GM18505 (cell line): ENCODE data around the gene SLC34A1.
"Not testable (repeated sequence)": the region's sequence is repeated elsewhere in the genome, so short reads cannot be mapped to it uniquely, and the experiment has no call there.

Source experiments
- ATAC-seq: cut with Tn5 transposase; IDR thresholded peaks from one replicate; pipeline ENCODE4 v1.9.1; 2021; ENCODE audit not compliant: unreplicated experiment
- POLR2A ChIP-seq: IDR thresholded peaks from 4 replicates; pipeline ENCODE4 v1.6.1; 2011; ENCODE audit warnings: borderline replicate concordance; ENCODE audit not compliant: insufficient read depth, insufficient read length; ENCODE audit errors: extremely low read depth

SLC34A1 gene

DNA sequence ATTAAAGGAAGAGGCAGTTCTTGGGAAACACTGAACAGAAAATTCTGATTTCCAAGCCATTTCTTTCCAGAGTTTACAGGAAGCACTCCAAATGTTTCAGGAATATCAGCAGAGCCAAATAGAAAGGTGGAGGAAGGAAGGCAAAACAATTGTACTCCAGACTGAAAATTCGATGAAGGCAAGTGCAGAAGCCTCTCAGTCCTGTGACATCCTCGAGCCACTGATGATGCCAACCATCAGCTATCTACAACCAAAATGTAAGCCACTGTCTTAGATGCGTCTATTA, 34.9 kb upstream of the SLC34A1 start:
- no peak for TF ChIP-seq POLR2A
- no peak for ATAC-seq

DNA sequence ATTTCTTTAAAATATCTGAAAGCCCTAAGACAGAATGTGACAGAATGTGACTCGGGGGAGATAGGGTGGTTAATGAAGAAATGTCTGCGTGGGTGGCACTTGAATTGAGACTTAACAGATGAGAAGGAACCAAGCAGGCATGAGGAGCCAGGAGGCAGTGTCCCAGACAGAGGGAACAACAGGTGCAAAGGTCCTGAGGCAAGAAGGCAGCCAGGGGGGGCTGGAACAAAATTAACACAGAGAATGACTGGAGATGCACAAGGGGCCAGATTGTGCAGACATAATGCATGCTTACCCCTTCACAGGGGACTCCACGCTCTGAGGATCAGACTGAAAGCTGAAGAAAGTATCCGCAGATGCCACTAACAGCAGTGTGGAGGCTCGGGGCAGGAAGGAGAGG, 34.5 kb upstream of the SLC34A1 start:
- TF ChIP-seq POLR2A: no peak
- no peak for ATAC-seq

DNA sequence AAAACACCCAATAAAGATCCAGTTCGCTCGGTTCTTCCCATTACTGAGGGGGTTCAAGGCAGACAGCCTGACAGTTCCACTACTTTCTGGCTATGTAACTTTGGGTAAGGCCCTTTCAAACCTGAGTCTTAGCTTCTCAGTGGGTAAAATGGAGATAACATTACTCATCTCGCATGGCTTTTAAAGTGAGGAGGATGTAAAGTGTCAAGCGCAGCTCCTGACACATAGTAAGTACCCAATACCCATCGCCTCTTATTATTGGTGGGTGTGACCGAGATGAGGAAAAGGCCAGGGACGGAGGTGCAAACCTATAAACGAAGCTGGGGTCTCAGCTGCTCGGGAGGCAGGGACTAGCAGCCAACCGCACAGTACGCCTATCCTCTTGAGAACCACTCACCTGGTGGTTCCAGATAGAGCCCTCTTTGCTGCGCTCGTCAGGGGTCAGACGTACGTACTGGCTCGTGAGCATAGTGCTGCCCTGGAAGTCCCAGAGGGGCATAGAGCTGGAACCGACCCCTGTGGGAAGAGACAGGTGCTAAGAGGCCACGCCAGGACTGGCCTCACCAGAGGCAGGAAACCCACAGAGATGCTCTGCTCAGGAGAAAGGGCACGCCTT, 33.4 kb upstream of the SLC34A1 start:
- no peak for TF ChIP-seq POLR2A
- peak; percentile 2 for ATAC-seq

DNA sequence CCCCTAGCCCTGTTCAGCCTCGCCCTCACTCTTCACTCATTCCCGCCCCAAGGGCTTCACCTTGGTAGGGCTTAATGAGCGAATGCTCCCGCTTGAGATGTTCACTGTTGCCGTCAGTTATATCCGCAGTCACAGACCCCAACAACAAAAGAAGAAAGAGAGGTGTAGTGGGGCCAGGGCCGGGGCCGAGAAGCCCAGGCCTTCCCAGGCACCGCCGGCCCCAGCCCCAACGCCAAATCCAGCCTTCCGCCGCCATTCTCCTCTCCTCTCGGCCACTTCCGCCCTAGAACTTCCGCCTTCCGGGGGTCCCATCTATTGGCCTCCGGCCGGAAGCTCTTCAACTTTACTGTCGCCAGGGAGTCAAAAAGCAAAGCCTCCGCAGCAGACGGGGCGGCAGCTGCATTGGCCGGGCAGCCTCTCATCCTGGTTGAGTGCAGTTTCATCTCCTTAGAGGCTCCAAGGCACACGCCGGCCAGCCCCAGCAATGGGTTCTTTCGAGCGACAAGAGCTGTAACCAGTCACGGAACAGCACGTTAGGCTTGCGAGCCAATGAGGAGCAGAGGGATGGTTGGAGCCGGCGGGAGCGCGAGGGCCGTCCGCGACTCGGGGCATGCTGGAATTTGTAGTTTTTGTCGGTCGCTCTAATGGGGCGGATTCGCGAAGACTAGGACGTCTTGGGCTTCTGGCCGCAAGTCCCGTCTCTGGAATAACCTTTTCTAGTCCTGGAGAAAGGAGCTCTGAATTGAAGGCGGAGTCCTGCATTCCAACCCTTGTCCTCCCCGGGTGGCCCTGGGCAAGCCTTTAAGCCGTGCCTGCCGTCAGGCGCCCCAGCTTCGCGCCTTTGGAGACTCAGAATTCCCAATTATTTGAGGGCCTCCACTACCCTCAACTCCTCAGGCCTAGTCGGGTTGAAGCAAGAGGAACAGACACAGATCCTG, 32.6 kb upstream of the SLC34A1 start, which contains the start of gene LMAN2:
LMAN2 (minus strand) TSS at position 277 of the 938 bp plus-strand sequence; CDS start at position 256, 21 bp downstream.
- ATAC-seq: peak; percentile 93
- TF ChIP-seq POLR2A: peak; percentile 91

DNA sequence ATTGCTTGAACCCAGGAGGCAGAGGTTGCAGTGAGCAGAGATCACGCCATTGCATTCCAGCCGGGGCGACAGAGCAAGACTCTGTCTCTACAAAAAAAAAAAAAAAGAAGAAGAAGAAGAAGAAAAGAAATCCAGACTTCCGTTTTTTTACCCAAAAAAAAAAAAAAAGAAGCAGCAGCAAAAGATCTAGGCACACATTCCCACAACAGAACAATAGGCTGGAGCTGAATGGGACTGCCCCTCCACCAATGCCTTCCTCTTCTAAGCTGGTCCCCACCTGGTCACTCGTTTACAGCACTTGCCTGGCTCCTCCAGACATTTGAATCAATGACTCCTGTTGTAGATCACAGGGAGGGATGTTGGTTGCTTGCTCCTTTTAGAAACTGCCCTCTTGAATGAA, 31.1 kb upstream of the SLC34A1 start:
- ATAC-seq: no peak
- TF ChIP-seq POLR2A: no peak

DNA sequence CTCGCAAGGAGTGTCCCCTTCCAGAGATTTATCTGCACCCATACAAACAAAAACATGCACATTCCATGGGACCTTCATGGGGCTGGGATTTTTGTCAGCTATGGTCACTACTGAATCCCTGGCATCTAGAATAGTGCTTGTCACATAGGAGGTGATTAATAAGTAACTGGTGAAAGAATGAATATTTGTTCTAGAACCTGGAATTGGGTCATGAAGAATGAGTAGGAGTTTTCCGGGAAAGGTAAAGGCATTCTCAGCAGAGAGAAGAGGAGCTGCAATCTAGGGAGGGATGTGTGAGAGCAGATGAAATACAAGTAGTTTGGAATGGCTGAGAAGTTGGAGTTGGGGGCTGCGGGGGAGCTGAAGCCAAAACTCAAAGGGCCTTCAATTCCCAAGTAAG, 30.0 kb upstream of the SLC34A1 start:
- TF ChIP-seq POLR2A: no peak

DNA sequence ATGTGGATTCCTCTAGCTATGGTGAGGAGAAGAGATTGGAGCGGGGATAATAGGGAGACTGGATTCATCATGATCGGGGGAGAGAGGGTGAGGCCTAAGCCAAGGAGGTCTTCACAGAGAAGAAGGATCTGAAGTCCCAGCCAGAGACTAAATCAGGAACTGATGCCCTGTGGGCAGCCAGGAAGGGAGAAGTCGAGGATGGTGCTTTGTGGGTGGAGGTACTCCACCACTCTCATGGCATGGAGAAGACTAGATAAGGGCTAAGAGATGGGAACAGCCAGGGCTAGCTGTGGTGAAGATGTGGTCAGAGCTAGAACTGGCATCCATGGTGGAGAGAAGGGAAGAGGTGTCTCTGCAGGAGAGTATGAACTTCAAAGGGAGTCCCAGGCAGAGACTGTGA, 29.5 kb upstream of the SLC34A1 start:
- ATAC-seq: no peak
- no peak for TF ChIP-seq POLR2A

More for the DNA sequence above, 30.0 kb upstream of the SLC34A1 start:
- ATAC-seq: no peak

DNA sequence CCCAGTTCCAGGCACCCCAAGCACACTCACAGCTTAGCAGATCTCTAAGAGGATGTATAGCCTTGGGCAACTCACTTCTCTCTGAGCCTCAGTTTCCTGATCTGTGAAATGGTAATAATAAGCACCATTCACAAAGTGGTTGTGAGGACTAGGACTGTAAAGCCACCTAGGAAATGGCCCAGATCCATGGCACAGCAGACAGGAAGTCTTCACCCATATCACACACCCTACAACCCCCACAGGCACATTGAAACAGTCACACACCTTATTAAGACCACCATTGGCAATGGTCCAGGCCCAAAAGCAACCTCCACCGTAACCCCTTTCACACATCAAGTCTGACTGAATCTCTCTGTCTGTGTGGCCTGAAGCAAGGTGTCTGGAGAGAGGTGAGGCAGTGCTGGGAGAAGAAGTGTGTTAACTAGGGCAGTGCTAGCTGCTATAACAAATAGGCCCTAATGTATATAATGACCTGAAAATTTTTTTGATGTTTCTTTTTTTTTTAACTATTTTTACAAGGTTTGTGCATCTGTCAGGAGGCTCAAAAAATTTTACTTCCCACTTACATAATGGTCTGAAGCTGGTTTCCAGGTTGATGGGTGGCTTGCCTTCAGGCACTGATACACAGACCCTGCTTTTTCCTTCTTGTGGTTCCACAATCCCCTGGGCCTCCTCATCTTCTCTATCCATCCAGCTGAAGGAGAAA, 28.9 kb upstream of the SLC34A1 start:
- no peak for TF ChIP-seq POLR2A
- no peak for ATAC-seq

DNA sequence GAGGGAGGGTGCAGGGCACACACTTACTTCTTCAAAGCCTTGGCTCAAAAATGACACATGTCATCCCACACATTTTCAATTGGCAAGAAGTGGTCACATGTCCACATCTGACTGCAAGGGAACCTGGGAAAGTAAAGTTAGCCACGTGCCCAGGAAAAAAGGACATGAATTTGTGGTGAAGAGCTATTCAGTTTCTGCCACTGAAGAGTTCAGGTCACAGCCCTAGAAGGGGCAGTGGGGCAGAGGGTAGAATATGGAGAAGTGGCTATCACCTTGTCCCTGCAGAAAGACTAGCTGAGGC, 28.4 kb upstream of the SLC34A1 start:
- no peak for ATAC-seq
- TF ChIP-seq POLR2A: no peak

DNA sequence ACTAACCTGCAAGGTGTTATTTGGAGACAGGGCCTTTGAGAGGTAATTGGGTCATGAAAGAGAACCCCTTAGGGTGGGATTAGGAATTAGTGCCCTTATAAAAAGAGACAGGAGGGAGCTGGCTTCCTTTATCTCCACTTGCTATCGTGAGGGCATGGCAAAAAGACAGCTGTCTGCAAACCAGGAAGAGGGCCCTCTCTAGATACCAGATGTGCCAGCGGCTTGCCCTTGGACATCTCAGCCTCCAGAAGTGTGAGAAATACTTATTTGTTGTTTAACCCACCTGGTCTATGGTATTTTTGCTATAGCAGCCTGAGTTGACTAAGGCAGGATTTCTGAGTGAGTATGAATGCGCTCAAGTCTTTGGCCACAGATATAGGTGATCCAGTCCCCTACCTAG, 27.5 kb upstream of the SLC34A1 start:
- no peak for TF ChIP-seq POLR2A
- no peak for ATAC-seq

DNA sequence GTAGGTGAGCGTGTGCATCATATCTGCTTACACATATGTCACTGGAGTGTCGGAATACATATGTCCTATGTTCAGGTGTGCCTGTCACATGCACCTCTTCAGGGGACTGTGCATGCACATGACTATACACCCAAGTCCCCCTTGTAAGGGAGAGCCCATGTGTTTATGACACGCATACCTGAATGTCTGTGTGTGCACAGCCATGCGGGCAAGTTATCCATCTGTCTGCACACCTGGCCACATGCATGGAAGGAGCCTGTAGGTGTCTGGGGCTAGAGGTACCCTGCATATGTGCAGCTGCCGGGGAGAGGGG, 27.1 kb upstream of the SLC34A1 start:
- no peak for ATAC-seq
- no peak for TF ChIP-seq POLR2A

DNA sequence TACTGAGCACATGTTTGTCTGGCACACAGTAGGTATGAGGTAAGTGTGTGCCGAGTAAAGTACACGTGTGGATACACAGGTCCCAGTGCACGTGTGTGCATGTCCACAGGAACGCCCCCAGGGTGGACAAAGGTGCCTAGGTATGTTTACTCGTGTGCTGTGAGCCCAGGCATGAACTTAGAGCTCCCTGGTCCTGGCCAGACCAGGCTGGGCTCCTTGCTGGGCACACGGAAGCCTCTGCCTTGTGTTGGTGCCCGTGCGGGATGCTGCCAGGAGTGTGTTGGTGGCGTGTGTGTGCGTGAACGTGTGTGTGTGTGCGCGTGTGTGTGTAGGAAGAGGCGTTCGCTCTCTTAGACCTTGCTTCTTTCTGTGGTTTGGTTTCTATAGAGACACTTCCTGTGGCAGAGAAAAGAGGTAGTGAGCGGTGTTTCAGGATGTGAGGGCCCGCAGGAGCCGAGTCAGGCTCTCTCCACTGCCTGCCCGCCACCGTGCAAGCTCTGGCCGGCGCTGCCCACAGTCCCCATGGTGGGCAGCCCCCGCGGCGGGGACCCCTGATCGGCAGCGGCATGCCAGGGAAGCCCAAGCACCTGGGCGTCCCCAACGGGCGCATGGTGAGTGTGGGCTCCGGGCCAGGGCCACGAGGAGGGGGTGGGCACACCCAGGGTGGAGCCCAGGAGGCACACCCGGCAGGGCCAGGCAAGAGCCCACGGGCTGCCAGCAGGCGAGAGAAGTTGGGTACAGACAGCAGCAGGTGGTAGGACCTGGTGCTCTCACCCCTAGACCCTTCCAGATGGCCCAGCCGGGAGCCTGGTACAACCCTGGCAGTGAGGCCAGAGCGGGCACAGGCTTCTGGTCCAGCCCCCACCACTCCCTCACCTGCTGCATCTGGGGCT, 26.5 kb upstream of the SLC34A1 start, which contains the start of gene RGS14:
RGS14 (plus strand) TSS at position 466 of the 893 bp plus-strand sequence; CDS start at position 567, 101 bp downstream.
- TF ChIP-seq POLR2A: peak; percentile 81
- peak; percentile 79 for ATAC-seq

DNA sequence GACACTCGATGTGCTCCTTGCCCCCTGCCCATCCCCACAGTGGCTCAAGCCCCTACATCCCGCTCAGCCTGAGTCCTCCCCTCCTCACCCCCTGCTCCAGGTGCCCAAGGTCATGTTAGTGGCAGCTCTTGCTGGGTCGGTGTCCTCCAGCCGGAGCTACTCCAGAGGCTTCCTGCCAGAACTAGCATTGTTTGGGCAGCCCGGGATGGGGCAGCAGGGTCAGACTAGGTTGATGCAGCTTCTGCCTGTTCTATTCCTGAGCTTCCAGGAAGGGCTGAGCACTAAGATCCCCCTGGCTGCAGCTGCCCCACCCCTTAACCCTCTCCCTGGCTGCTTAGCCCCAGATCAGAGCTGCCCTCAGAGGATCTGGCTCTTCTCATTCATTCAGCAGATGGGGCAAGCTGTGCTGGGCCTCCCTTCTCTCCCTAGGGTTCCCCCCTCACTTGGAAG, 25.8 kb upstream of the SLC34A1 start:
- TF ChIP-seq POLR2A: no peak
- no peak for ATAC-seq

DNA sequence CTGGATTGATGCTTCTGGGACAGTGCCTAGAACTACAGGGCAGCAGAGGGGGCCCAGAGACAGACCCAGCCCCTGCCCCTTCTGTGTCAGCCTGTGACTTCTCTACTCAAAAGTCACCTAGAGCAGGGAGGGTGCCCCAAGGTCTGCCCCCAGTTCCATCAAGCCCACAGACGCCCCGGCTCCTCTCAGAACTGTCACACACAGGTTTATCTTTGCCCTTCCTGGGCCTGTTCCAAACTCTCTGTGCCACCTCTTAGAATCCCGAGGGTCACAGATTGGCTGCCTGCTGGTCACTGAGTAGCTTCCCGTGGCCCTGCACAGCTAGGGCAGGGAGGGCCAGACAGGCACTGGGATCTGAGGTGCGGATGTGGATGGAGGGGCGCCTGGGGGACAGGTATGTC, 24.8 kb upstream of the SLC34A1 start:
- no peak for TF ChIP-seq POLR2A
- no peak for ATAC-seq

DNA sequence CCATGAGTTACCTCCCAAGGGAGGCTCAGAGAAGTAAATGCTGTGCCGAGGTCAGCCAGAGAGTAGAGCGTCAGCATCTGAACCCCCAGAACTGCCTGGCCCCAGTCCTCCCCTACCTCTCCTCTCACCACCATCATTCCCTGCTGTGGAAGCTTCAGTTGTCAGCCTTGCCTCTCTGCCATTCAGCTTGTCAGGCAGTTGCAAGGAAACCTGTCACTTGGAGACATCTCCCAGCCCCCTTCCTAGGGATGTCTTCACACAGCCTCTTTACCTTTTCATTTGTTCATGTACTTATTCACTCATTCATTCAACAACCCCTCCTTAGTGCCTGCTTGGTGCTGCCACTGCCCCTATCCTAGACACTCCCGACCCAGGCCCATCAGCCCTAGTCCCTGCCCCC, 24.4 kb upstream of the SLC34A1 start:
- no peak for ATAC-seq
- no peak for TF ChIP-seq POLR2A

DNA sequence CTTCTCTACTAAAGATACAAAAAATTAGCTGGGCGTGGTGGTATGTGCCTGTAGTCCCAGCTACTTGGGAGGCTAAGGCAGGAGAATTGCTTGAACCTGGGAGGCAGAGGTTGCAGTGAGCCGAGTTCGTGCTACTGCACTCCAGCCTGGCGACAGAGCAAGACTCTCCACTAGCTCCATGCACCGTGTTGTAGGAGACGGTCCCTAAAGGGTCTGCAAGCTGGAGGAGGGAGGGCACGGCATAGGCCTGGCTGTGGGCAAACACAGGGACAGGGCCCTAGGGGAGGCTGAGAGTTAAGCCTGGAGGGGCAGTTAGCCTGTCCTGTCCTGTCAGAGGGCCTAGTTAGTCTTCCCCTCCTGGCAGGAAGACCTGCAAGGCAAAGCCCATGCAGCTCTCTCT, 23.5 kb upstream of the SLC34A1 start:
- ATAC-seq: not testable (repeated sequence)
